Stimulated activated CD8-positive, alpha-beta memory T cell treated with anti-CD3 and anti-CD28 coated beads, Interleukin-7, amount 100 ng/mL, for 48 hours (primary cell): ENCODE data around the gene EHHADH.
"Not testable (repeated sequence)": the region's sequence is repeated elsewhere in the genome, so short reads cannot be mapped to it uniquely, and the experiment has no call there.

Source experiments
- DNase-seq, 2 donors: peaks; one replicate each; pipeline ENCODE4 v3.0.0-alpha.2; 2020; ENCODE audit warnings: low read depth in 1 of 2; ENCODE audit errors: extremely low read depth in 1 of 2

The EHHADH gene

GRCh38 chr3:185253645-185254410, at the start of gene EHHADH:
TSS of gene EHHADH (minus strand) at chr3:185254049. CDS start at chr3:185254022, 27 bp downstream.
- peak; percentile 20 to 50 for DNase-seq

GRCh38 chr3:185299918-185300426, 46.1 kb upstream of the EHHADH start:
- not testable (repeated sequence) for DNase-seq

- no peak for DNase-seq
These were observed 44.0 kb upstream of the EHHADH start for GRCh38 chr3:185297867-185298266.

GRCh38 chr3:185292238-185292637, 38.4 kb upstream of the EHHADH start:
- no peak for DNase-seq

- no peak for DNase-seq
These were observed 36.4 kb upstream of the EHHADH start for GRCh38 chr3:185290266-185290665.

- DNase-seq: no peak
These were observed 29.6 kb upstream of the EHHADH start for GRCh38 chr3:185283374-185283935.

- peak; percentile 87 to 93 for DNase-seq
These were observed 29.0 kb upstream of the EHHADH start for GRCh38 chr3:185282696-185283373.

GRCh38 chr3:185280572-185281365, 26.9 kb upstream of the EHHADH start:
- no peak for DNase-seq

GRCh38 chr3:185279587-185280138, 25.8 kb upstream of the EHHADH start:
- no peak for DNase-seq

GRCh38 chr3:185276415-185276814, 22.6 kb upstream of the EHHADH start:
- no peak for DNase-seq

GRCh38 chr3:185272033-185272432, 18.2 kb upstream of the EHHADH start:
- no peak for DNase-seq

GRCh38 chr3:185270956-185271332, 17.1 kb upstream of the EHHADH start:
- no peak for DNase-seq

GRCh38 chr3:185270262-185270955, 16.6 kb upstream of the EHHADH start:
- no peak for DNase-seq

- no peak for DNase-seq
These were observed 14.5 kb upstream of the EHHADH start for GRCh38 chr3:185268194-185268962.

GRCh38 chr3:185267193-185267592, 13.3 kb upstream of the EHHADH start:
- no peak for DNase-seq

GRCh38 chr3:185264849-185265553, 11.2 kb upstream of the EHHADH start:
- no peak for DNase-seq

GRCh38 chr3:185263423-185263822, 9.6 kb upstream of the EHHADH start:
- no peak for DNase-seq

GRCh38 chr3:185257334-185257733, 3.5 kb upstream of the EHHADH start:
- DNase-seq: no peak

- DNase-seq: no peak
These were observed 950 bp upstream of the EHHADH start for GRCh38 chr3:185254799-185255198.
